K562 (cell line): ENCODE results near the gene SLC1A5. TPM values are rescaled to one million over a fixed set of nuclear protein-coding genes. Genes with fewer than 3 reads are reported as not detected.
A peak's percentile ranks its signal among the peaks of the same experiment; 100 is the strongest.

Source experiments
- BACH1 ChIP-seq: fragments of 200-800 bp; sonication (Bioruptor generic); IDR thresholded peaks from 2 replicates; pipeline ENCODE4 v1.6.1; 2016; ENCODE audit warnings: missing genetic modification characterization, missing compliant biosample characterization
- BCL6 ChIP-seq: fragments of 250-450 bp; sonication (Bioruptor Pico); IDR thresholded peaks from 2 replicates; pipeline ENCODE4 v1.4.0; 2020
- BHLHE40 ChIP-seq: IDR thresholded peaks from 2 replicates; pipeline ENCODE4 v1.6.1; 2011; ENCODE audit warnings: low read length, improper control_type of control experiment
- DACH1 ChIP-seq: fragments of 450-650 bp; IDR thresholded peaks from 2 replicates; pipeline ENCODE4 v1.6.1; 2018; ENCODE audit not compliant: partially characterized antibody
- GTF2A2 ChIP-seq: IDR thresholded peaks from 2 replicates; pipeline ENCODE4 v1.6.1; 2016; ENCODE audit warnings: mild to moderate bottlenecking, missing genetic modification characterization, missing compliant biosample characterization
- MCM5 ChIP-seq: fragments of 450-650 bp; IDR thresholded peaks from 2 replicates; pipeline ENCODE4 v1.6.1; 2016; ENCODE audit warnings: low read depth
- NCOA2 ChIP-seq, 2 experiments: fragments of 450-650 bp; IDR thresholded peaks; 2 replicates each; pipeline ENCODE4 v1.6.1; 2018; ENCODE audit warnings: mild to moderate bottlenecking in 2 of 2, moderate library complexity in 1 of 2; ENCODE audit not compliant: partially characterized antibody in 2 of 2
- NRF1 ChIP-seq, 2 experiments: fragments of 450-650 bp; IDR thresholded peaks in 1 of 2; conservative IDR thresholded peaks in 1 of 2; 2 replicates each; pipeline ENCODE4 v1.6.1; 2014; ENCODE audit warnings: mild to moderate bottlenecking in 2 of 2
- RFX1 ChIP-seq: fragments of 450-650 bp; IDR thresholded peaks from 2 replicates; pipeline ENCODE4 v1.6.1; 2016; ENCODE audit warnings: mild to moderate bottlenecking, moderate library complexity
- SRSF1 ChIP-seq: fragments of 200-400 bp; formaldehyde crosslinking; IDR thresholded peaks from 2 replicates; pipeline ENCODE4 v1.6.1; 2017; ENCODE audit warnings: mild to moderate bottlenecking, low read depth, low read length, moderate library complexity
- STAT6 ChIP-seq: sonication (generic); formaldehyde crosslinking; IDR thresholded peaks from 2 replicates; pipeline ENCODE4 v1.8.1; 2023; ENCODE audit warnings: mild to moderate bottlenecking, missing genetic modification reagents
- TBL1XR1 ChIP-seq, 2 experiments: IDR thresholded peaks; 2 replicates each; pipeline ENCODE4 v1.6.1; 2012; ENCODE audit warnings: improper control_type of control experiment in 2 of 2, low read length in 2 of 2, mild to moderate bottlenecking in 1 of 2
- TCF7L2 ChIP-seq: fragments of 150-350 bp; IDR thresholded peaks from 2 replicates; pipeline ENCODE4 v1.6.1; 2016; ENCODE audit warnings: low read depth, mild to moderate bottlenecking, low read length, moderate library complexity
- ZFP91 ChIP-seq: sonication (generic); formaldehyde crosslinking; IDR thresholded peaks from 2 replicates; pipeline ENCODE4 v1.8.0; 2022; ENCODE audit warnings: mild to moderate bottlenecking, missing genetic modification reagents
- ZNF280B ChIP-seq: fragments of 250-450 bp; sonication (Bioruptor Pico); IDR thresholded peaks from 2 replicates; pipeline ENCODE4 v1.5.1; 2021; ENCODE audit warnings: mild to moderate bottlenecking
- ZNF445 ChIP-seq: fragments of 250-450 bp; sonication (Bioruptor Pico); IDR thresholded peaks from 2 replicates; pipeline ENCODE4 v1.4.0; 2020; ENCODE audit warnings: low read depth, mild to moderate bottlenecking, moderate library complexity
- ZNF589 ChIP-seq: fragments of 200-800 bp; sonication (Bioruptor generic); IDR thresholded peaks from 2 replicates; pipeline ENCODE4 v1.6.1; 2016; ENCODE audit warnings: low read depth, missing genetic modification characterization, missing compliant biosample characterization
- ZNF592 ChIP-seq: fragments of 450-650 bp; IDR thresholded peaks from 2 replicates; pipeline ENCODE4 v1.6.1; 2017; ENCODE audit warnings: antibody characterized with exemption, mild to moderate bottlenecking
- polyA plus RNA-seq, 8 experiments: library from polyadenylated mRNA; depleted of rRNA in 4 of 8; stranded (reverse) in 5 of 8; unstranded in 3 of 8; fragments of >200 nt; fragmentation: Nextera tagmentation in 2 of 8; fragmentation: Illumina TruSeq in 1 of 8; extraction: Ambion mirVana in 2 of 8; extraction: Trizol in 1 of 8; gene quantifications; 2 replicates each; pipeline versions ENCODE4 v1.2.1 to v1.2.3, GENCODE V29; 2011 to 2014; ENCODE audit warnings: inconsistent platforms in 1 of 8, missing spikeins in 1 of 8
- total RNA-seq, 7 experiments: library from RNA; depleted of rRNA in 6 of 7; stranded (reverse); fragments of >200 nt in 6 of 7; fragmentation: Illumina TruSeq in 2 of 7; extraction: Trizol in 2 of 7; gene quantifications; 2 replicates each; pipeline versions ENCODE4 v1.2.1 to v1.2.3, GENCODE V29; 2011 to 2021; ENCODE audit warnings: low replicate concordance in 1 of 7

SLC1A5 gene
- total and polyA plus RNA-seq, 9 of the 15 experiments (the other 6 are each of a cell fraction or from before 2014, with no cell fraction given), result 31.2 to 417 (median 134) TPM

- TF ChIP-seq STAT6 (CRISPR knock-in tag) (no peak), BACH1 (peak; percentile 37; the same call in 1 of the 2 replicates), NRF1 (conservative IDR thresholded peaks at IDR 0.05 in 1 of 2, IDR thresholded peaks at IDR 0.05 in 1 of 2) (peak; percentile 44 to 55; a peak in 3 of 4 replicates), GTF2A2 (no peak), DACH1 (no peak), RFX1 (no peak), NCOA2 (IDR thresholded peaks at IDR 0.05; ENCODE audit: partially characterized antibody in 2 of 2) (no peak), ZNF592 (peak; percentile 60; the same call in 1 of the 2 replicates), ZNF280B (CRISPR knock-in tag) (no peak), BHLHE40 (peak; percentile 47; the same call in 1 of the 2 replicates), ZFP91 (CRISPR knock-in tag) (peak; percentile 26; the same call in 1 of the 2 replicates), TCF7L2 (no peak), BCL6 (no peak), MCM5 (no peak), ZNF445 (CRISPR knock-in tag) (no peak), TBL1XR1 (IDR thresholded peaks at IDR 0.05; ENCODE audit: low read length in 2 of 2) (peak in 1 of 2 experiments; percentile 62; a peak in 2 of 4 replicates), SRSF1 (no peak), ZNF589 (CRISPR knock-in tag) (no peak)
Measured at GRCh38 chr19:46784262-46785053, 3.9 kb downstream of the SLC1A5 start (continued).
